DMS153 treated with DMSO at 0.1 percent for 48 hours (cell line): Measurements from ENCODE around the gene FERMT3.
"Not testable (repeated sequence)": the region's sequence is repeated elsewhere in the genome, so short reads cannot be mapped to it uniquely, and the experiment has no call there.

ENCODE experiments used
- DNase-seq: peaks from one replicate; lab custom pipeline; 2025; ENCODE audit not compliant: unreplicated experiment; lab: John Stamatoyannopoulos, UW

Gene FERMT3

DNA sequence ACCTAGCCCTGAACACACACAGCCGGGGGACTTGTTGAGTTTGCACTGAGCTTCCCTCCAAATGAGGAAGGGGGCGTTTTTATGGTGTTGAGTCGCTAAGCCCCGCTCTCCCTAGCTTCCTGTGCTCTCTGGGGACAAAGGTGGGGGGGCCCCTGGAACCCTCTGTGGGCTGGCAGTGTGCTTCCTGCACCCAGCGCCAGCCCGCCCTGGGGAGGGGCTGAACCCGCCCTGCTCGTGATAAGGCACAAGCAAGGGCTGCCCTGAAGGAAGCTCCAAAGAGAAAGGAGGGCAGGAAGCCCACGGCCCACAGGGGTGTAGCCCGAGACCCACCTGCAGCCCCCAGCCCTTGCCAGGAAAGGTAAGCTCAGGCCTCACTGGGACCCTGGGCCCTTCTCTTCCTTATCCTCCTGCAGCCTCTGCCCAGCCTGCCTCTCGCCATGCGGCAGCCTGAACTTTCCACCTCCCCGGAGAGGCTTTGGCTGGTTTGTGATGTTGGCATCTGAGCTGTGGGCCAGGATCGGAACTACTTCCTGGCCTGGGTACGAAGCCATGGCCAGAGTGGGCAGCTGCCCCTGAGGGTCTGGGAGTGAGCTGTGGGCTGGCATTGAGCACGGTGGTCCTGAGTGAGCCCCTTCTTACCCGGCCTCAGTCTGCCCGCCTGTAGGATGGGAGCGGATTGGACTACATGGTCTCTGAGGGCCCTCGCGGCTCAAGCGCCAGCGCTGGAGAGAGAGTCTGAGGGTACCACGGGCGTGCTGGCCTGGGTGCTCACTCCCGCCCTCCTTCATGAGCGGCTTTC, at the start of gene FERMT3:
FERMT3 (plus strand) TSS at position 265 of the 799 bp plus-strand sequence. CDS start 644 bp downstream, outside the sequence.
- DNase-seq, result no peak

DNA sequence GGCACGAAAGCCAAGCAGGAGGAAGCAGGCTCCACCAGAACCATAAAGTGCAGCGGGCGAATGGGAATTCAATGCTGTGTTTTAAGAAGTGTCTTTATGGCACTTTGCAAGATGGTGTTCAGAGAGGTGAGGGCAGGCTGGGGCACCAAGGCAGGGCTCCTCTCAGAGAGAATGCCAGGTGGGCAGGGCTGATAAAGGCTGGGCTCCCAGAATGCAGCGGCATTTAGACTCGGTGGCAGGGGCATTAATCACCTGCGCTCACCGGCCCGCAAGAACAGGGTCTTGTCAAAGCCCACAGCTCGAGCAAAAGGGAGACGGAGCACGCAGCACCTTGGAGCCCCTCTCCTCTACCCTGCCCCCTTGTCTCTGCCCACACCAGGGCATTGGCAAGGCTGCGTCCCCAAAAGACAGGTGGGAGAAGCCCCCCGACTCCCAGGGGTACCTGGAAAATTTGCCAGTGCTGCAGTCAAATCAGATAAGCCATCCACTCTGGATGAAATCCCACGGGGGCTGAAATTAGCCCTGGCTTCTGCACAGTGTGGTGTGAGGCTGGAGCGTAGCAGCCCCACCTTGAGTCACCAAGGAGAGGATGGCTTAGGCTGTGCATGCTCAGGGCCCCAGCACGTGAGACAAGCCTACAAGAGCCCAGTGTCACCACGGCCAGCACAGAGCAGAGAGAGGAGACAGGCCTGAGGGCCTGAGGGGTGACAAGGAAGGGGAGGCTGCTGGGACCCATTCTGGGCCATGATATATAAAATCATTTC, 48.7 kb upstream of the FERMT3 start:
- DNase-seq, result no peak

DNA sequence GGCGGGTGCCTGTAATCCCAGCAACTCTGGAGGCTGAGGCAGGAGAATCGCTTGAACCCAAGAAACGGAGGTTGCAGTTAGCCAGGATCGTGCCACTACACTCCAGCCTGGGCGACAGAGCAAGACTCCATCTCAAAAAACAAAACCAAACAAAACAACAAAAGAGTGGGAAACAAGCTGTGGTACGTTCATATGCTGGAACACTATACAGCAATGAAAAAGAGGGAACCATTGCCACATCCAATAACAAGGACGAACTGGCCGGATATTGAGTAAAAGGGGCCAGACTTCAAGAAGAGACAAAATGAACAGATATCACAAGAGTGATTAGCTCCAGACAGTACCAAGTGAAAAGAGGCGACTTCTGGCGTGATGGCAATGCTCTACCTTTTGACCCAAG, 45.5 kb upstream of the FERMT3 start:
- no peak for DNase-seq

DNA sequence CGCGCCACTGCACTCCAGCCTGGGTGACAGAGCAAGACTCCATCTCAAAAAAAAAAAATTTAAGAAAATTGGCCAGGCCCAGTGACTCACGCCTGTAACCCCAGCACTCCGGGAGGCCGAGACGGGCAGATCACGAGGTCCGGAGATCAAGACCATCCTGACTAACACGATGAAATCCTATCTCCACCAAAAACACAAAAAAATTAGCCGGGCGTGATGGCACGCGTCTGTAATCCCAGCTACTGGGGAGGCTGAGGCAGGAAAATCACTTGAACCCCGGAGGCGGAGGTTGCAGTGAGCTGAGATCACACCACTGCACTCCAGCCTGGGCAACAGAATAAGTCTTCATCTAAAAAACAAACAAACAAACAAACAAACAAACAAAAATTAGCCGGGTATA, 43.8 kb upstream of the FERMT3 start:
- not testable (repeated sequence) for DNase-seq

DNA sequence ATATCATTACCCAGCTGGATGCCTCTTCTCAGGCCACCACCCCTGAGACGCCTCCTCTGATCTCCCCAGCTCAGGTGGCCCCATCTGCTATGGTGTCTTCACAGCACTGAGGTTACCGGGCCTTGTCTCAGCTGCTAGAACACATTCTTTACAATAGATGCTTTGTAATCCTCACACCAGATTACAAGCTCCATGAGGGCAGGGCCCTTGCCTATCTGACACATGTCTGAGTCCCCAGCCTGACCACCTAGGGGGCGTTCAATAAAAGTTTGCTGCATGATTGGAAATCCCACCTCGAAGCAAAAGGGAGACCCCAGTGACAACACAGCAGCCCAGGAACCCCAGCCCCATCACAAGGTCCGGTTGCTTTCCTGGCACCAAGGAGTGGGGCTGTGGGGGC, 42.6 kb upstream of the FERMT3 start:
- no peak for DNase-seq

DNA sequence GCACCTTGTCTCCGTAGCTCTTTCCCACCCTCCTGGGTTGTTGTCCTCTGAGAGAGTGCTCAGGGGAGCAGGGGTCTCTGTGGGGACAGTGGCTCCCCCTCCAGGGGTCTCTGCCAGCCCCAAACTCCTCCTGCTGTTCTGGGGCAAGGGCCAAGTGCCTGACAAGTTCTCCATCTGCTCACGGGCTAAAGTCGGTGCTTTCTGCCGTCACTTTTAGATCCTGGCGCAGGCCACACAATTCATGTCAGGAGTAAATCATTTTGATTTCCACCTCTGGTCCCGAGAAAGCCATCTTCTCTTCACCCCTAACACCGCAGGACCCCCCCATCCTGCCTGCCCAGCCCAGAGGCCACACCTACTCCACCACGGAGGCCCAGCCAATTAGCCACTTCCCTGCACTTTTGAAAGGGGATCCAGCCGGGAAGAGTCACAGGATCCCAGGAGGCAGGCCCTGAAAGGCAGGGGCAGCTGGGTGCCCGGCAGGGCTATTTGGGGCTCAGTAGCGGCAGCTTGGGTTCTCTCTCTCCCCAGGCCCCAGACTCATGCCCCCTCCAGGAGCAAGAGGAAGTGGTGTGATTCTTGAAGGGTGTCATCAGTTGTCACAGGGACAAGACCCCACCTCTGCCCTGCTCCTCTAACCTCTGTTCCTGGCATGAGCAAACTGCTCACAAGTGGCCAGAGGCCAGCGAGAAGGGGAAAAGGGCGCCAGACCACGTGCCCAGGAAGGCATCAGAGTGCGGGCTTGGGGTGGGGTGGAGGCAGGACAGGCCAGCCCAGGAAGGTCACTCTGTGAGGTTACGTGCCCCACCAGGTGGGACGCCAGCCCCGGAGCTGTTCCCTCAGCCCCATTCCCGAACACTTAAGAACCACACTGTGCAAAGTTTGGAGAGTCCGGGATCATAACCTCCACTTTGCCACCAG, 41.9 kb upstream of the FERMT3 start:
- DNase-seq, result no peak

DNA sequence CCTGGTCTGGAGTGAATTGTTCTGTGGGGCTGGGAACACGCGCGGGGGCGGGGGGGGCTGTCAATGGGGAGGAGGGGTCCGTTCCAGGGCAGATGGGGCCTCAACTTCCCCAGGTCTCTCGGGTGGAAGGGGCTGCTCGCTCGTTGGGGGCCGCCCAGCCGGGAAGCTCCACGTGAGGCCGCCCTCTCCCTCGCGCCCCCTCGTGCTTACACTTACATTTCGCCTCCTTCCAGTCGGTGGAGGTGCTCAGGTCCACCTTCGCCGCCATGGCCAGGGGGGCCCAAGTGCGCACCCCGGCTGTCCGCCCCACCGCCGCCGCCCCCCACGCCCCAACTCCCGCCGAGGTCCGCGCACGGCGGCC, 41.1 kb upstream of the FERMT3 start:
- DNase-seq, result no peak

DNA sequence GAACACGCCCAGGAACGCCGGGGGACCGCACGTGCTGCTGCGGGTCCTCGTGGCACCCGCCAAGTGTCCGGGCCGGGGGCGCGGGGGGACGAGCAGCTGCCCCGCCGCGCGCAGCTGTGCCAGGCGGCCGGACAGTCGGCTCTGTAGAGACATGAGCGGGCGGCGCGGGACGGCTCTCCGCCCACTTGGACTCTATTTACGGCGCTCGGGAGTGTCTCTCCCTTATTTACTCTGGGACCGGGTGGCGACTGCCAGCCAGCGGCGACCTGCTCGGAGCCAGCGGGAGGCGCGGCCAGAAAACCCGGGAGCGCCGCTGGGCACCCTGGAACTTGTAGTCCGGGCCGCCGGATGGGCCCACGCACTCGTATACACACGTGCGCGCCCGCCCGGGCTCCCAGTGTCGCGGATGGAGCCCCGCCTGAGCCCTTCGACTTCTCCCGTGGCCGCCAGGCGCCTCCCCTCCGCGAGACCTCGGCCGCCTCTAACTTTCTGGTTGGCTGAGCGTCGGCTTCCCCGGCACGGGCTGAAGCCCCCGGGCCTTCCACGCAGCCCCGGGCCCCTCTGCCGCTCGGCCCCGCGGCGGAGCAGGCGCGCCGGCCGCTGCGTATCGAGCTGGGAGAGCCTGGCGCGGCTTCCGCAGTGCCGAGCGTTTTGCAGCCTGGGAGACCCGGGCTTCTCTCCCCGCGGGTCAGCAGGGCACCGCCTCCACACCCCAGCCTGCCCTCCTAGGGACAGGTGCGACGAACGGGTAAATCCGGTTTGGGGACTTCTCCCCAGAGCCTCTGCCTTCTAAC, 40.5 kb upstream of the FERMT3 start, which contains the start of gene MACROD1:
MACROD1 (minus strand) TSS at position 272 of the 794 bp plus-strand sequence; CDS start at position 153, 119 bp downstream.
- peak; percentile 82 for DNase-seq

DNA sequence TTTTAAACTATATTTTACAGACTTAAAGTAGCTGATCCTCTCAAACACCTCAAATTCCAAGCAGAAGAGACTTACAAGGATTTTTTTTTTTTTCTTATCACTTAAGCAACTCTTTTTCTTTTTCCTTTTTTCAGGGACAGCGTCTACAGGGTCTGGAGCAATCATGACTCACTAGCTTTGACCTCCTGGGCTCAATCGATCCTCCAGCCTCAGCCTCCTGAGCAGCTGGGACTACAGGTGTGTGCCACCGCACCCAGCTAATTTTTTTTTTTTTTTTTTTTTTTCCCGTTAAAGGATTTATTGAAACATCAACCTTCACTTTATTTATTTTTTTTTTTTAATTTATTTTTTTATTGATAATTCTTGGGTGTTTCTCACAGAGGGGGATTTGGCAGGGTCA, 36.1 kb upstream of the FERMT3 start:
- DNase-seq, result no peak

DNA sequence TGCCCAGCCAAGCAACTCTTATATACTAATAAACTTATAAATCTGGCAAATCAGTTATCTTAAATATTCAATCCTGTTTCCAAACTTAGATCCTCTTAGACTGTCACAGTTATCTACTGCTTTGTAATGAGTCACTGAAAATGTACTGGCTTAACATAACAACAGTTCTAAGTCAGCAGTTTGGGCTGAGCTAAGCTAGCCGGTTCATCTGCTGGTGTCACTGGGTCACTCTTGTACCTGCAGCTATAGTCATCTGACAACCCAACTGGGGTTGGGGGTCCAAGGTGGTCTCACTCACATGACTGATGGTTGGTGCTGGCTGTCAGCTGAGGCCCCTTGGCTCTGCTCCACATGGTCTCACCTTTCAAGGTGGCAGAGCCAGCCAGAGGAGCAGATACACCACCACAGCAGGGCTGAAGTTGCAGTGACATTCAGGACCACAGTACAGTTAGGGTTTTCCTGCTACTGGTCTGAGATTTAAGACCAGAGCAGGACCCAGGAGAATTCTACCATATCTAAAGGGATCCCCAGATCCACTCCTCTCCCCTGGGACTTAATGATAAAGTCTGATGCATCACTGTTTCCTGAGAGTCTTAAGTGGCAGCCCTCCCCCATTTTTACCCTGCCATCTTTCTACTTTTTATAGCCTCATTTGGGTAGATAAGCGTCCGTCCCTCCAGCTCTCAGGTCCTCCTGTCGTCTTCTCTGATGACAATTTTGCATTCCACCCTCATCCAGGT, 32.7 kb upstream of the FERMT3 start:
- no peak for DNase-seq

DNA sequence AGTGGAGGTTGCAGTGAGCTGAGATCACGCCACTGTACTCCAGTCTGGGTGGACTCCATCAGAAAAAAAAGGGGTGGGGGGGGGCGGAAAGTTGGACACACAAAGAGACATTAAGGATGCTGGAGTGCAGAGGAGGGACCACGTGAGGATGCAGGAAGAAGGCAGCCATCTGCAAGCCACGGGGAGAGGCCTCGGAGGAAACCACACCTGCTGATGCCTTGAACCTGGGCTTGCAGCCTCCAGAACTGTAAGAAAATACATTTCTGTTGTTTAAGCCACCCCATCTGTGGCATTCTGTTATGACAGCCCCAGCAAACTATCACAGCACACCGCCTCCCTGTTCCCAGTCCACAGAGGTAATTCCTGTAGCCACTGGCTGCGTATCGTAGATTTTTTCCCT, 29.8 kb upstream of the FERMT3 start:
- no peak for DNase-seq

DNA sequence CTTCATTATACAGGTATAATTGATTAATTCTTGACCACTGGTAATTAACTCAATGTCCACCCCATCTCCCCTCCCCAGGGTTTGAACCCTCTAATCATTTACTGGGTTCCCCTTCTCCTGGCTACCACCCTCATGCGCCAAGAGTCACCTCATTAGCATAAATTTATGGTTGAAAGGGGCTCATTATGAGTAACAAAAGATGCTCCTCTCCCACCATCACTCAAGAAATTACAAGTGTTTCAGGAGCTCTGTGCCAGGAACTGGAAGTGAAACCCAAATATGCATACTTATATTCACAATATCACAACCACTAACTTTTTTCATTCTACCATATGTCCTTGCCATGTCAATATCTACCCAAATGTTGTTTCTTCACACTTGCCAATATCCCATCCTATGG, 28.3 kb upstream of the FERMT3 start:
- DNase-seq, result no peak

DNA sequence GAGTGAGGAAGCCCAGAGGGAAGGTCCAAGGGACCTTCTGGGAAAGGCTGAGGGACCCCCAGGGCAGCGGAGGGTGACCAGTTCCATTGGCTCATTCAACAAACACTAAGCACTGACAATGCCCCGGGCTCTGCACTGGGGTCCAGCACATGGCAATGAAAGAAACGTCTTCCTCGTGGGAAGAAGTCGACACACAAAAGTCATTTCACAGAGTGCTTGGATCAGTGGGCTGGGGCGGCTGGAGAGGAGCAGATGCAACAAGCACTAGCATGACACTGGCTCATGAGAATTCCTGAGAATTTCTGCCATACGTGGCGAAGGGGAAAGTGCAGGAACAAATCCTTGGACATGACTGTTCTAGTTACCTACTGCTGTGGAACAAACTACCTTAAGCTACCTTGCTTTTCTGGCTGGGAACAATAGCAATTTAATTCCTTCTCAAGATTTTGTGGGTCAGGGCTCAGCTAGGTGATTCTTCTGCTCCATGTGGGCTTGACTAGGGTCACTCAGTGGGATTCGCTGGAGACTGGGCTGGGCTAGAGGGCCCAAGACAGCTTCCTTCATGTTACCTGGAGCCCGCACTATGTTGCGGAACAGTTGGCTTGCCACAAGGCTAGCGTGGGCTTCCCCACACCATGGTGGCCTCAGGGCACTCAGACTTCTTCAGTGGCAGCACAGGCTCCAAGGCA, 27.4 kb upstream of the FERMT3 start:
- DNase-seq, result no peak

DNA sequence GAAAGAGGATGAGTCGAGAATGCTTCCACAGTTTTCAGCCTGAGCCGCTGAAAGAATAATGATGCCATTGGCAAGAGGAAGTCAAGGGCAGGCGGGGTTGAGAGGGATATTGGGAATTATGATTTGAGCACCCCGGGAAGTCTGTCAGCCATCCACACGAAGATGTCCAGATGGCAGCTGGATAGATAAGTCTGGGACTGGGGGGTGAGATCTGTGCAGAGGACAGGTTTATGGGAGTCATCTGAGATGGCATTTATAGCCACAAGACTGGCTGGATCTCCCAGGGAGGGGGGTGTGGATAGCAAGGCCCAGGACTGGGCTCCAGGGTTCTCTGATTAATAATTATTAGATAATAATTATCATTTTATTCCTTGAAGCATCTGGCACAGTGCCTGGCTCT, 25.6 kb upstream of the FERMT3 start:
- no peak for DNase-seq

DNA sequence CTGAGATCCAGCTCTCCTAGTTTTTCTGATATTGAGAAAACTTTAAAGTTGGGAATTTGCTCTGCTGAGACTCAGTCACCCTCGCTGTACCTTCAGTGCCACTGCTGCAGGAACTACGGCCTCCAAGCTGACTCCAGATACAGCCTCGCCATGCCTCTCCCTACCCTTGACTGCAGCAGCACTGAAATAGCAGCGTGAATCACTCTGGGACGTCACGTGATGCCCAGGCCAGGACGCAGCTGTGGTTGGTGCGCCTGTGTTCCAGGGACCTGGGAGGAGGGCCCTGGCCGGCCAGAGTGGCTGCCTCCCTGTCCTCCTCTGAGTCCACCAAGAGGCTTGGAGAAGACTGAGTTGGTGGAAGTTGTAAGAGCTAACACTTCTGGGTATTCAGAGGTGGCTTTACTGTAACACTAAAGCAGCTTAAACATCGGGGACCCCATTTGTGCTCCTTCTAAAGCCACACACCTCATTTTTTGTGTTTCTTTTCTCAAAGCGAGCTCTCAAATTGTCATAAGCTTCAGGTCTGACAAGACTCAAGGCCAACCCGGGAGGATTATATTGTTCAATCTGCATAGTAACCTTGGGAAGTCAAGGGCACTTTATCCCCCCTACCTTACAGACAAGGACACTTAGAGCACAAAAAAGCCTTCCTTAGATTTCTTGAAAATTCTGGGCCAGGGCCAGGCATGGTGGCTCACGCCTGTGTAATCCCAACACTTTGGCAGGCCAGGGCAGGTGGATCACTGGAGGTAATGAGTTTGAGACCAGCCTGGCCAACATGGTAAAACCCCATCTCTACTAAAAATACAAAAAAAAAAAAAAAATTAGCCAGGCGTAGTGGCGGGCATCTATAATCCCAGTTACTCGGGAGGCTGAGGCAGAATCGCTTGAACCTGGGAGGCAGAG, 24.8 kb upstream of the FERMT3 start:
- peak; percentile 63 for DNase-seq

DNA sequence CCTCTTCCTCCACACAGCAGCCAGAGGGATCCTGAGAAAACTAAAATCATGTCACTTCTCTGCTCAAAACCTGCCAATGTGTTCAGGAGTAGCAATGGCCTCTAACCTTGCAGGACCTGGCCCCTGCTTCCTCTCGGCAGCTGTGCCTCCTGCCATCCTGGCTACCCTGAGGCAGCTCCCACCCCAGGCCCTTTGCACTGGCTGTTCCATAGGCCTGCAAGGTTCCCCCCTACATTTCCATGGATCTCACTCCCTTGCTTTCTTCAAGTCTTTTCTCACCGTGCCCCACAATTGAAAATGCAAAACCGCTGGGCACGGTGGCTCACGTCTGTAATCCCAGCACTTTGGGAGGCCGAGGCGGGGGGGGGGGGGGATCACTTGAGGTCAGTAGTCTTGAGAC, 22.6 kb upstream of the FERMT3 start:
- no peak for DNase-seq

DNA sequence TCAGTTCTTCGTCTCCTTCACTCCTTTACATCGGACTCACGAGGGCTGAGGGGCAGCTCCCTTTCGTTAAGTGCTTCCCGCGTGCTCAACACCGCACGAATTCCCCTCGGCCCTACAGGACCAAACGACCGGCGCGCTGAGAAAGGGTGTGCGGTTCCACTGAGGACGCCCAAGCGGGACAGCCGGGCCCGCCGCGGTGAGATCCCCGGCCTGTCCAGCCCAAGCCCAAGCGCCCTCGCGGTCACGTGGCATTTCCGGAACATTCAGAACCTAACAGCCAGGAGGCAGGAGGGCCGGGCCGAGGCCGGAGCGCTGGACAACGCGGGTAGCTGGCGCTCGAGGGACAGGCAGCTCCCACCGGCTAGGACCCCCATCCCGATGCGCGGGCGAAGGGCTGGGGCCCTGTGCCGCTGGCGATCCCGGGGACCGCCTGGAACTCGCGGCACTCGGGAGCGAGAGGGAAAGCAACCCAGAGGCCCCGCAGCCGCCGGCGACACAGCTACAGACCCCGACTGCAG, 21.3 kb upstream of the FERMT3 start:
- no peak for DNase-seq
